Measurements from ENCODE around the gene SLC25A48.

SLC25A48 gene

DNA sequence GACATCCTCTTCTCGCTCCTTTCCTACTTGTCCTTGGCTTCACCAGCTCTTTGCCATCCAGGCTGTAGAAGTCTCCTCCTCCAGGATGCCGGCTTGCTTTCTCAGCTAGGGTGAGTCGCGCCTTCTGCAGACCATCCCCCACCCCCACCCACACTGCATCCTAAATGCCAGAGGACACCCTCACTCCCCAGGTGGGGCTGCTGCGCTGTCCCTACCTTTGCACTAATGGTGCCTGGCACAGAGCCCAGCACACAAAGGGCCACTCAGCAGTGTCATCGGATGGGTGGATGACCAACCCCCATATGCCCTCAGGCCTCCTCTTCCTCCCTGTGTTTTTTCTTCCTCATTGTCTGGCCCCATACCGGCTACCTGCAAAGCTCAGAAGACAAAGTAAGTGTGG, 46.3 kb downstream of the SLC25A48 start:
- no peak for DNase-seq (ENCODE audit: low read depth in 2 of 3, low spot score in 1 of 3)

DNA sequence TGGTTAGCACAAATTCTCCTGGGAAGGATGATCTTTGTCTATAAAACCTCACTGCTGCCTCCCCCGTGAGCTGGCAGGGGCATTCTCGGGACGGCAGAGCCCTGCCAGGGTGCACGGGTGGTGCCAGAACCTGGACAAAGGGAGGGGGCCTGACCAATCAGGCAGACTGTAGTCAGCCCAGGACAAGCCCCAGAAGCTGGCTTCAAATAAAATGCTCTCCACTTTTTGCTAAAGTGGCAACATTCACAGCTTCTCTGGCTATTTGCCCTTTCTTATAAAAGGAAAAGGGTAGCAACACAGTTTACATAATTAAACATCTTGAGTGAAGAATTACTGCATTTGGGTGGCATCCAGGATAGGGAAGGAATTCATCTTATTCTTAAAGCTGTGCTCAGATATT, 46.8 kb downstream of the SLC25A48 start:
- DNase-seq (ENCODE audit: low read depth in 2 of 3, low spot score in 1 of 3), result no peak

DNA sequence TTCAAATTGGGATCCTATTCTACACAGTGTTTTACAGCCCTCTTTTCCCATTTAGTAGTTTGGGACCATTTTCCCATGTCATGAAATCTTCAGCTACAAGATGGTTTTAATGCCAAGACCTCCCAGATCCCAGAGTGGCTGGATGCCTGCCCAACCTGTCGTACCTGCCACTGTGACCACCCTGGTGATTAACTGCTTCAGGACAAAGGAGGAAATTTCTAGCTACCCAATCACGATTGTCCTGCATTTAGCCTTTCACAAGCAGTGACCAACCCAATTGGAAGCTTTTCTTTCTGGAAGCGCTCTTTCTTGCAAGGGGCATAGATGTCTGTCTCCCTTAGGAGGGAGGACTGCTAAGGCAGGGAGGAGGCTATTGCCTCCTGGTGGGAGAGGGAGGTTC, 47.4 kb downstream of the SLC25A48 start:
- DNase-seq (ENCODE audit: low read depth in 2 of 3, low spot score in 1 of 3), result no peak

DNA sequence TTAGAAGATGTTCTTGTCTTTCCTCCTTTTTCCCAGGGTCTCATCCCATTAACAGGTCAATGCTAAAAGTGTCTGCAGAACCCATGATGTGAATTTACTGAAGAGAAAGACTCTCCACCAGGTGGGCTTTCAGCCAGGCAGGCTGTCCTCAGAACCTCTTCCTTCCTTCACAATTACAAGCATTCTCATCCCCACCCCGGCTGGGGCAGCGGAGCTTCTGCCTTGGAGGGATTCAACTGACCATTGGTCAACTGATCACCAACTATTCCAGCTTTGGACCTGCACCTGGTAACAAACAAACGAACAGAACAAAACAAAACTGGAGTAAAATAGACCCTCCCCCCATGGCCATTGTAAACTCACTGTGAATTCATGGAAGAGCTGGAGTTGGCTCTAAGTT, 48.6 kb downstream of the SLC25A48 start:
- no peak for DNase-seq (ENCODE audit: low read depth in 2 of 3, low spot score in 1 of 3)

DNA sequence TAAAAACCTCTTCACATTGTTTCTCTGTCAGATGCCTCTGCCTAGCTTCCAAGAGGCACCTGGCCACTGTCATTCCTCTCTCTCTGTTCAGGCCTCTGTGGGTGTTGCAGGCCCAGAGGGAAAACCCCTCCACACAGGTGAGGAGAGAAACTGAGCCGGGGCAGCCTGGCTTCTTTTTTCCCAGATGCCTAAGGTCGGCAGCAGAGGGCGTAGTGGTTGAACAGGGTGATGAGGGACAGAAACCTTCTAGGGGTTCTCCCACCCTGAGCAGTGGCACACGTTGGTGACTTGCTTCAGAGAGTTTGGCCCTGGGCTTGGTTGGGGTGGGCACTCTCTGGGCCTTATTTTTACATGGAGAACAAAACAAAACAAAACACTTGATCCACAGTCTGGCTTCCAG, 49.0 kb downstream of the SLC25A48 start:
- DNase-seq (ENCODE audit: low read depth in 2 of 3, low spot score in 1 of 3), result no peak

DNA sequence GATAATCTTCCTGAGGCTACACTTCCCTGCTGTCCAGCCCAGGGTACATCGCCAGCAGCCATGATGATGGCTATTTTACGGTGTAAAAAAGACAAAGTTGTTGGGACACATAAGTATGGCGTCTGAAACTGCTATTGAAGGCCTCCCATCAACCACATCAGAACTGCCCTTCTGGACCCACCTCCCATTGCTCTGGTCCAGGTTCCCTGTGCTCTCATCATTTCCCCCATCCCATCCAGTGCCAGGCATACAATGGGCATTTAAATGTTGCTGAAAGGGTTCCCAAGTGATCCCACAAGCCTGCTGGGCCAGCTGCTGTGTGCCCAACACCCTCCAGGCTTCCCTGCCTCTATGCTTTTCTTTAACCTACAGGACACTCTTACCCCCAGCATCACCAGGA, 50.6 kb downstream of the SLC25A48 start:
- no peak for DNase-seq (ENCODE audit: low read depth in 2 of 3, low spot score in 1 of 3)

DNA sequence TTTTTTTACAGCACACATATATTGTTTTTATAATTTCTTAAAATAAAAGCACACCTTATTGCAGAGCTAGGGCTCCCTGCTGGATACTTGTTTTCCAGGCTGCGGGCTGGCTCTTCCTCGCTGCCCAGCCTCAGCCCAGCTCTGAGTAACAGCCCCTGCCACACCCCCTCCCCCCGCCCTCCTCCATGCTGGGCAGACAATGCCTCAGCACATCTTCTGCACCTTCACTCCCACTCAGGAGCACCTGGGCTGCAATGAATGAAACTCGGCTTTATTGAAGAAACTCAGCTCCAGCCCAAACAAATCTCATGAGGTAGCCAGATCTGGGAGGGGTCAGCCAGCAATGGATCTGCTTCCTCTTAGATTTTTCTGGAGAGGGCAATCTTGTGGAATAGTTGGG, 51.7 kb downstream of the SLC25A48 start:
- no peak for DNase-seq (ENCODE audit: low read depth in 2 of 3, low spot score in 1 of 3)

DNA sequence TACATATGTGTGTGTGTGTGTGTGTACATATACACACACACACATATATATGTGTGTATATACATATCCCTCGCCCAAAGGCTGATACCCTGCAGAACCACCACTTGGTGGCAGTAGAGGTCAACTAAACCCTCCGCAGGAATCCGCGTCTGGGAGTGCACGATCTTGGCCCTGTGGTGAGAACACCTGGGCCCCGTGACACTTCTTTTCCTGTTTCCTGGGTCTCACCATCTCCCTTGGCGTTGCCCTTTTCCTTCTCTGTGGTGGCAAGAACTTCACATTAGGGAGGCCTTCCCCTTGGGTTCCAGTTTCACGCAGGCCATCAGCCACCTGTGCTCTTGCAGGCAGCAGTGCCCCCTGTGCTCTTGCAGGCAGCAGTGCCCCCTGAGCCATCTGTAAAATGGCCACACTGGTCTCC, 53.0 kb downstream of the SLC25A48 start:
- DNase-seq (ENCODE audit: low read depth in 2 of 3, low spot score in 1 of 3), result peak; percentile 41 to 74 (median 47)

DNA sequence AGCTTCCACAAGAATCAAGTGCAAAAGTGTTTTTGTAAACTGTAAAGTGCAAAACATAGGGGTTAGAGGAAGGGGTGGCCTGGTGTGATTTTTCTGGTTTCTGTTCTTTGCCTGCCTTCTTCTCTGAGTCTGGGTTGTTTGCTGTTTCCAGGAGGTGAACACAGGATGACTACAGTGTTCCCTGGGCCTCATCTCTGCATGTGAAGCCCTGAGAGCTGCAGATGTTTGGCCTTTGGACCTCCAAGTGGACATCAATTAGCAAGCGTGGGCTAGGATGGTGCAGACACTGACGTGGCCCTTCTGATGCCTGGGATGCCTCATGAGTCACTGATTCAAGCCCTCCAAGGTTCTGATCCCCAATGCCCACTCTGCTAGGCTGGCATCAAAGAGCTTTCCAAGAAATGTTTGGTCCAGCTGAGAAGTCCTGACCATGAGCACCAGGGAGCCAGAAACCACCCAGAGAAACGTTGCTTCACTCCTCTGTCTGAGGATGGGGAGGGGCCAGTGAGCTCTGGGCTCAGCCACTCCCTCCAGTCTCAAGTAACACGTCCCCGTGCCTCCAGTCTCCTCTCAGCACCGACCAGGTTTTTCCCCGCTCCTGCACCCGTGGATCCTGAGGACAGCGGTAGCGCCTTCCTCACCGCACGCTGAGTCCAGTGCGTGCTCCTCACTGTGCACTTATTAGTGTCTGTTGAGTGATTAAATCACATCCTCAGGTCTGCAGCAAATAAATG, 53.6 kb downstream of the SLC25A48 start:
- no peak for DNase-seq (ENCODE audit: low read depth in 2 of 3, low spot score in 1 of 3)

DNA sequence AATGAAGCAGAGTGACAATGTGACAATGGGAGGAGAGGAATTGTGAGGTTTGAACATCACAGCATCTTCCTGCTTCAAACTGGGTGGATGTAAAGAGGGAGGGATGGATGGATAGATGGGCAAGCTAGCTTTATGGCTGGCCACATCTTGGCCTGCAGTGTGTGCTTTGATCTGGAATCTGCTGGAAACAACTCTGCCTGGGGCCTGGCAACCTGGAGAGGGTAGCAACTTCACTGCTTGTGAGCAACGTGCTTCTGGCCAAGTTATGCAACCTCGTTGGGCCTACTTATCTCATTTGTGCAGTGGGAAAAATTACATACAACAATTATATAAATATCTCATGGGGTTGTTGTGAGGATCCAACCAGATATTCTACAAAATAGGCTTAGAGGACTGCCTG, 55.8 kb downstream of the SLC25A48 start:
- DNase-seq (ENCODE audit: low read depth in 2 of 3, low spot score in 1 of 3), result no peak

DNA sequence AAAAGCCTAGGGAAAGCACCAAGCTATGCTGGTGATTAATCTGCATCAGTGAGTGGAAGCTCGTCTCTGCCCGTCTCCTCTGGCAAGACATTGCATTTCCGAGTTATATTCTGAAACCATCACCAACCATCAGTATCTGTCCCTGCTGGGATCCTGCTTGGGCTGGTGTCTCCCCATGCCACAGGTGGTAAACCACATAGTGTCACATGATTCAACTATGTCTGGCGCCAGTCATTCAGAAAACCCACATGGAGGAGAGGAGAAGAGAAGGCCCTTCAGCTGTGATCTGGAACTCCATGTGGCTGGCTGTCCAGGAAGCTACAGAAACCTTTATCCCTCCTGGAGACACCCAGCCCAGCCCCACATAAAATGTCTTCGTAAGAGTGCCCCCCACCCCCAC, 56.4 kb downstream of the SLC25A48 start:
- peak; percentile 41 to 44 (median 44) for DNase-seq (ENCODE audit: low read depth in 2 of 3, low spot score in 1 of 3)

DNA sequence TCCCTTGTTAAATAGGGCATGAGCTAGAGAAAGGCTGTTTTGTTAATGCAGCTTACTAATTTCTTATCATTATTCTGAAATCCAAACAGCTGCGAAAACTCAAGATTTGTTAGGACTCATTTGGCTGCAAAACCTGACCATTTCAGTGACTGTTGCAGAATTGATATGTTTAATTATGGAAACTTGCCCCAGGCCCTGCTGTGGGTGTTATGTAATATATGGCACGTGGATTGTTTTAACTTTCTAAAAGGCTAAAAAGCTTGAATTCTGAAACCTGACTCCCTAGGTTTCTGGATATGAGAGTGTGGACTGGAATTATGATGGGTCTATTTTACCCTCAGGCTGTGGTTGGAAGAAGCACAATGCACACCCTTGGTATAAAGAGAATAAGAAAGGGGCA, 56.8 kb downstream of the SLC25A48 start:
- DNase-seq (ENCODE audit: low read depth in 2 of 3, low spot score in 1 of 3), result no peak

DNA sequence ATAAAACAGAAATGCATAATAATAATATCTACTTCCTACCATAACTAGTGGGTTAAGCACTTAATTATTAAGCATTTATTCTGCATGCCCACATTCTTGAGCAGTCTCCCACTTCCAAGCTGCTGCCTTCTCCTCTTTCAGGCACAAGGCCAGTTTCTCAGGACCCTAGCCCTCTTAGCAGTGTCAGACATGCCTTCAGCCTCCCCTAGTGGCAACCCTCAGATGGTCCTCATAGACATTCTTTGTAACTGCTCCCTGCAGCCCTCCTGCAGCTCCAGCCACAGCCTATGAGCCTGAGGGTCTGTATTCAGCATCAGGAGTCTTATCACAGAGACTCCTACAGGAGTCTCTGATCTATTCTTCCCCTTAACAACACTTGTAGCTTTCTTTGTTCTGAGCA, 57.3 kb downstream of the SLC25A48 start:
- DNase-seq (ENCODE audit: low read depth in 2 of 3, low spot score in 1 of 3), result no peak

DNA sequence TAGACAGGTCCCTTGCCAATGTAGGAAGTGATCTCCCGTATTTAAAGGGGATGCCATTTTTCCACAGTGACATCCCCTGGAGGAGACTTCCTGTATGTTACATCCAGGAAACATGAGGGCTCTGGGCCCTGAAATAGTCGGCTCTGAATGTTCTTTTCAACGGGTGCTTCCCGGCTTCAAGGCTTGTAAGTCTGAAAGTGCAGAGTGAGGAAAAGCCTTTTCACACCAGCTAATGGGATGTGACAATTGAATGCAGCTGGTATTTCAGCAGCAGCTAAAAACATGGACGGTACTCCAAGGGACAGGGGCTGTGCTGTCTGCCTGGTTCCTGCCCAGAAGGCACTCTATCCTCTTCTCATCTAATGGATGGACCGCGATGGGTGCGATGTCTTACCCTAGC, 59.8 kb downstream of the SLC25A48 start:
- DNase-seq (ENCODE audit: low read depth in 2 of 3, low spot score in 1 of 3), result no peak

DNA sequence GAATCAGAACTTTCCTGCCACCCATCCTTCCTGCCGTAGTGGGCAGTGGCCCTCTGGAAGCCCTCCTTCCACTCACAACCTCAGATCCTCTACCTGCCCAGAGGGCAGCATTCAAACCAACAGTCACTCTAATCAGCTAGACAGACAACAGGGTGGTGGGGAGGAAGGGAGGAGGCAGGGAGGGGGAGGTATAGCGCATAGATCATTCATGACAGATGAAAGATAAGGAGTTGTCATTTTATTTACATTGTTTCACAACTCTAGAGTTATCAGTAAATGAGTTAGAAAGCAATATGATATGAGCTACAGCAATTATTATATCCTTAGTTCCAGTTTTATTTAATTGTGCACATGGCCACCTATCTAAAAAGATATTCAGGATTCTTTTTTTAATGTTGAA, 60.3 kb downstream of the SLC25A48 start:
- DNase-seq (ENCODE audit: low read depth in 2 of 3, low spot score in 1 of 3), result no peak

DNA sequence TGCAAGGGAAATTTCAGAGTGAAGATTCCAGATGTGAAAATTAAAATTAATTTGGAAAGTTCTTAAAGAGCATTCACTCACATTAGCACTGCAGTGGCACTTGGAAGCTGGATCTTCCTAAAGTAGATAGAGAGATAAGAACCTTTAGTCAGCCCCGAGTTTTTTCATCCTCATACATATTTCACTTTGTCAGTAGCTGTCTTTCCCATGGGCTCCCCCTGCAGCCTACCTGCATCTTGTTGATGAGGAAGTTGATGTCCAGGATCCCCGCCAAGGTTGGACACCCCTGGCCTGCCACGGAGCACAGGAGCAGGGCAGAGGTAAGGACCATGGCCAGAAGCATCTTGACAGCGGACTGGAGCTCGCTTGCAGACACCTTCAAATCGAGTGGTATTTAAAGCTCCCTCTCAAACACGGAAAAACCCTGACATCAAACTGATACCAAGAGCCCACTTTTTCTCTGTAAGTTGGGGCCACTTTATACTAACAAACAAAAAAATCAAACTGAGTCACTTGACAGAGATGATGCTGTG, 61.1 kb downstream of the SLC25A48 start, which contains the start of gene IL9:
TSS of gene IL9 (minus strand) at position 368 of the 533 bp plus-strand sequence. CDS start at position 343, 25 bp downstream.
- no peak for DNase-seq (ENCODE audit: low read depth in 2 of 3, low spot score in 1 of 3)

DNA sequence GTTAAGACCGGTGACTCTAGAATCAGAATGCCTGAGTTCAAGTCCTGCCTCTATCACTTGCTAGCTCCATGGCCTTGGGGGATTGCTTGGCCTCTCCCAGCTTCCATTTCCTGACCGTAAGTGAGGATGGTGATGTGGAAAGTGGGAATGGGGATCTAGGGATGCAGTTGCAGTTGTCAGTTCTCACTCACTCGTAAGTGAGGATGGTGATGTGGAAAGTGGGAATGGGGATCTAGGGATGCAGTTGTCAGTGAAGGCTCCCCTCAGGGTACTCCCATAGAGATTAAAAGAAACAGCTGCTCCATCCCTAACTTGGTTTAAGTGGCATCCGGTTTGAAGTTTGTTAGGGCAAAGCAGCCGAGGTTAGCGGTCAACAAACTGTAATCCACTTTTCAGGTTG, 64.2 kb downstream of the SLC25A48 start:
- DNase-seq (ENCODE audit: low read depth in 2 of 3, low spot score in 1 of 3), result no peak

DNA sequence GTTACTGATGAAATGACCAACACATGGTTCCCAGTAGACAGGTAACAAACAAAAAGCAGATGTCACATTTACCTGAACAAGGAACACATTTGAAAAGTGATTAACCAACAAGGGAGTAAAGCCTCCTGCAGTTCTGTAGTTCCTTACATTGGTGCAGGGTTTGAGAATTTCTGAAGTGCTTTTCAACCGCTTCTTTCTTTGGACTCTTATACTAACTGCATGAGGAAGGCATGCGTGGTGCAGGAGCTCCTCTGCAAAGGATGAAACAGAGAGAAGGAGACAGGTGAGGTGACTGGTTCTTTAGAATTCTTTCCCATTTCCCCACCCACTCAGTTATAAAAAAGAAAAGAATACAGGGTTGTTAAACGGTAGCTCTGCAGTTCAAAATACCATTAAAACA, 65.8 kb downstream of the SLC25A48 start:
- DNase-seq (ENCODE audit: low read depth in 2 of 3, low spot score in 1 of 3), result no peak

DNA sequence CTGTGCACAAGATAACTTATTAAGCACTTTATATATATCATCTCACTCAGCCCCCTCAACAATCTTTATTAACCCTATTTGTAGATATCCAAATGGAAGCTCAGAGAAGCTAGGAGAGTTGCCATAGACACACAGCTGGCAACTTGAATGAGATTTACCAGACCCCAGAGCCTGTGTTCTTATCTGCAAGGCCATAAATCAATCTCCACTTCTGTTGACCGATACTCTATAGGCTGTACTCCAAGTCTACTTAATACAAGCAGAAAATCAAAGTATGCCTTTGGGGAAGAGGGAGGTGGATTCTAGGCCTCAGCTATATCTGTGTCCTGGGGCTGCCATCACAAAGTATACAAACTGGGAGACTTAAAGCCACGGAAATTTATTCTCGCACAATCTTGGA, 67.2 kb downstream of the SLC25A48 start:
- DNase-seq (ENCODE audit: low read depth in 2 of 3, low spot score in 1 of 3), result no peak

DNA sequence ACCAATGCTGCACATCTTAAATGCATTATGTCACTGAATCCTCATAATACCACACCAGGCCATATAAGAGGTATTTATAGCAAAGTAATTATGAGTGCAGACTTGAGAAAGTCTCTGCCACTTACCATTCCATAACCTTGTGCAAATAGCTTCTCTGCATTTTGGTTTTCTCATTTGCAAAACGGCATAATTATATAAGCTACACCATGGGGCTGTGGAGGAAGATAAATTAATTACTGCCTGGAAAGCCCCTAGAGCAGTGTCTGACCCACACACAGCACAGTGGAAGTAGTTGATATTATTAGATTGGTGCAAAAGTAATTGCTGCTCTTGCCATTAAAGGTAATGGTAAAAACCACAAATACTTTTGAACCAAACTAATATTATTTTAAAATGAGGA, 70.7 kb downstream of the SLC25A48 start:
- no peak for DNase-seq (ENCODE audit: low read depth in 2 of 3, low spot score in 1 of 3)

DNA sequence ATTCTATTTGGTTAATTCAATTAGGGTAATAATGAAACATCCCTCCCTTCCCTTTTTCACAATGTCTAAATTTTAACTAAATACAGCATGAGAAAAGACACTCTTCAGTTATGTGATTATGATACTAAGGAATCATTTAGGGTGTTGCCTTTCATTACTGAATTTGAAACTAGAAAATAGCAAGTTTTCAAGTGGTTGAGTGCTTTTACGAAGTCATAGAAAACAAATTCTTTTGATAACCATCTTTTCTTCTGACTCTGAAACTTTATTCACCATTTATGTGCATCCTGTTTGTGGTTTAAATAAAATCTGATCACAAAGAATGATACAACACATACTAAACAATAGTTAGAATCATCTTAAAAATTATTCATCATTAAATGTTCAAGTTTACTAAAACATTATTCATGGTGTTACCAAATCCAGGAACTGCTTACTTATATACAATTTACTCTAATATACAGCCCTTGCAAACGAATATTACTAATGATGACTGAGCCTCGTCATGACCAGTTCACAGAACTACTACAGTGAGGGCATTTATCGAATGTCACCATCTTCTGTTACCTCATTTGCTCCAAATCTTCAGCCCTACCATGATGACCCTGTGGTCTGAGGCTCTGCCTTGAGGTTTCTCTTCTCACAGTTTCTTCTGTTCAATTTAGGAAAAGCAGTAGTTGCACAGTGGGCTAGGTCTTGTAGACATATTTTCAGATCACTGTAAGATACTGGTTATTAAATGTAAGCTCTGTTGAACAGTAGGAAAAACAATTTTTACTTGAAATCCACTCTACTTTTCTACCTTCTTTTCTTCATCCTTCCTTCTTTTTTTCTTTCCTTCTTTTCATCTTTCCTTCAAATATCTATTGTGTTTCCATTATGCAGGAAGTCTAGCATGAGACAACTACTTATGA, 79.5 kb downstream of the SLC25A48 start:
- no peak for DNase-seq (ENCODE audit: low read depth in 2 of 3, low spot score in 1 of 3)

DNA sequence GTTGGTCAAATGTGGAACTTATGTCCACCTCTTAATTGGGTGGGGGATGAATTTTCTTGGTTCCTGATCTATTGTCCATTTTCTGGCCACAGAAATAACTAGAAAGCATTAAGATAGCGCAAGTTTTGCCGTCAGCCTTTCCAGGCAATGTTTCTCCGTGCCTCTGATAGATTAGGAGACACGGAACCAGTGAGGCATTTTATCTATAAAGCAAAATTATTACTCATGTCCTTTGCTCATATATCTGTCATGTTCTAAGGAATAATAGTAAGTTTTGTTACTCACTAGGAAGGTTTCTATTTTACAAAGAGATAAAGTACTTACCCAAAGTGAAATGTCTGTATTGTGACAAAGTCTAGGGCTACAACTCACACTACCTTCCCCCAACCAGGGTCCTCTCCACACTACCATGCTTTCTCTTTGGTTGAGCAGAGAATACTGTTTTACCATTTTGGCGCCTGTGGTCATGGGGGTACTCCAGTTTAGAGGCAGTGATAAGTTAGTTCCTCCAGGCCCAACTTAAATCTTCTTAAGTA, 81.1 kb downstream of the SLC25A48 start:
- DNase-seq (ENCODE audit: low read depth in 2 of 3, low spot score in 1 of 3), result no peak
